Activated CD8-positive, alpha-beta T cell treated with anti-CD3 and anti-CD28 coated beads, Interleukin-2, amount 10 ng/mL, durations not matched to agents 7 days and 5 days (primary cell): ENCODE results near the gene TSPOAP1. TPM values are rescaled to one million over a fixed set of nuclear protein-coding genes. Genes with fewer than 3 reads are reported as not detected.
A peak's percentile ranks its signal among the peaks of the same experiment; 100 is the strongest.
"Not testable (repeated sequence)": the region's sequence is repeated elsewhere in the genome, so short reads cannot be mapped to it uniquely, and the experiment has no call there.

ENCODE experiments used
- ATAC-seq: fragments of 150-1000 bp; cut with Tn5 transposase; one replicate; pipeline ENCODE4 v1.10.0; 2021; ENCODE audit warnings: moderate library complexity
- CTCF ChIA-PET: fragments of 350-600 bp; sonication (Branson Sonifier 250); formaldehyde crosslinking; loops from one replicate; lab custom pipeline; 2021; ENCODE audit warnings: antibody characterized with exemption; lab: Charles Lee
- POLR2A ChIA-PET: fragments of 350-600 bp; sonication (Branson Sonifier 250); formaldehyde crosslinking; loops from one replicate; lab custom pipeline; 2021; ENCODE audit warnings: antibody characterized with exemption; lab: Charles Lee
- DNase-seq: peaks from one replicate; pipeline ENCODE4 v3.0.0-alpha.2; 2020
- H3K27ac Mint-ChIP-seq: one replicate; pipeline ENCODE4 v1.8.0; 2021; ENCODE audit warnings: mild to moderate bottlenecking, mixed read lengths
- H3K27me3 Mint-ChIP-seq: one replicate; pipeline ENCODE4 v1.8.0; 2021; ENCODE audit warnings: low read depth, mixed read lengths
- H3K36me3 Mint-ChIP-seq: one replicate; pipeline ENCODE4 v1.8.0; 2021; ENCODE audit warnings: low read depth, mixed read lengths
- H3K4me1 Mint-ChIP-seq: one replicate; pipeline ENCODE4 v1.8.0; 2021; ENCODE audit warnings: low read depth, mixed read lengths
- H3K4me3 Mint-ChIP-seq: one replicate; pipeline ENCODE4 v1.8.0; 2021; ENCODE audit warnings: mild to moderate bottlenecking, mixed read lengths
- H3K9me3 Mint-ChIP-seq: one replicate; pipeline ENCODE4 v1.8.0; 2022; ENCODE audit warnings: mixed read lengths; ENCODE audit not compliant: insufficient read depth
- total RNA-seq, 2 experiments: library from RNA; stranded (reverse); gene quantifications; one replicate each; pipeline ENCODE4 v1.2.3, GENCODE V29; 2021

TSPOAP1 gene
- total RNA-seq, 2 experiments from 2014 or later = 45.8 to 51.5 TPM

DNA sequence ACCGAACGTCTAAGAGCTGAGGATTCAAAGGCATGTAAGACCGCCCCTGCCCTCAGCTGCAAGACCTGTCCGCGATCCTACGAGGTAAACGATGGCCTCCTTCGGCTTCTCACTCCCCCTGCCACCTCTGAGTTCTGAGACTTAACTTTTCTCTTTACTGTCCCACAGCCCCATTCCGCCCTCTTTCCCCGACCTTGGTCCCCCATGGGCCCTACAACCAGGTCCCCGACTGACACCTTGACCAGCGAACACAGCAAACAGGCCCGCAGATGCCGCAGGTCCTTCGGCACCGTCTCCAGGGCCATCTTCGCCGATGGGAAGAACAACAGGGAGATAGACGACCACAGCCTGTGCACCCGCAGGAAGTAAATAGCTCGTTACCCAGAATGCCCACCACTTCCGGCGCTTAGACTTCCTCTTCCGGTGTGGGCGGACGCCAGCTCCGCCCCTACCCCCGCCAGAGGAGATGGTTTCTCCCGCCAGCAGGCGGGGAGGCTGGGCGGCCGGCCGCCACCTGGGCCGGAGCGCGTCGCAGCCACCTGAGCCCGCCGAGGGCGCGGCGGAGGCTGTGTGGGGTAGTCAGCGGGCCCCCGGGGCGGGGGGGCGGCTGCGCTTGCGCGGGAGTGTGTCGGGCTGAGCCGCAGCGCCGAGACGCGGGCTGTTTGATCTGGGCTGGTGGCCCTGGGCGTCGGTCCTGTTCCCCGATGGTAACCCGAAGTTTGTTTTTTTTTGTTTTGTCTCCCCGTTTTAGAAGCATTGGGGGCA lies 23.4 kb upstream of the TSPOAP1 start, which contains the start of gene SUPT4H1:
TSS of gene SUPT4H1 (minus strand) at position 371 of the 765 bp plus-strand sequence. CDS start at position 305, 66 bp downstream.
- Mint-ChIP-seq H3K27ac (peak within 1 kb of the TSS; percentile 97), H3K4me3 (peak within 1 kb of the TSS; percentile 100), H3K27me3 (no peaks in the 10 kb centered on the region), H3K4me1 (peaks cover 52% of the 10 kb centered on the region), H3K36me3 (peaks cover 64% of the 10 kb centered on the region), H3K9me3 (no peaks in the 10 kb centered on the region)
- ATAC-seq (peak; percentile 91), DNase-seq (peak; percentile 94)
- ChIA-PET POLR2A (interaction anchor here (0.6 to 9.0 kb wide), 20 partner anchors 9 to 345 kb away, joined by 3 to 832 read pairs (median 4); partner anchors contain the start of genes RNF43, SRSF1 and TSPOAP1), CTCF (interaction anchor here (0.7 to 9.0 kb wide), 18 partner anchors 7 to 653 kb away, joined by 3 to 110 read pairs (median 4); partner anchors contain the start of genes HSF5, RNF43 and TSPOAP1)

DNA sequence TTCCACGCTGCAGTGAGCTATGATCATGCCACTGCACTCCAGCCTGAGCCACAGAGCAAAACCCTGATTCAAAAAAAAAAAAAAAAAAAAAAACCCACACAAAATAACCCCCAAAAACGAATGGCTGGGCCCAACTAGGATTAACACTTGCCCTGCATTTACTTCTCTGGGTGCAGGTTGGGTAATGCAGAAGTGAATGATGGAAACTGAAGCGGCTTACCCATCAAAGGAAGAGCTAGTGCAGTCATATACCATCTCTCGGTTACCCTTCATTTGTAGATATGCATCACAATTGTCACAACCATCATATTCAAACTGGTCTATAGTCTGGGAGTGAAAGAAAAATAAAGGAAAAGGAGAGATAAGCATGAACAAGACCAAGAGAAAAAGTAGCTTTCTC lies 22.6 kb upstream of the TSPOAP1 start:
- POLR2A ChIA-PET = interaction anchor here (0.8 to 9.0 kb wide), 13 partner anchors 9 to 344 kb away, joined by 3 to 832 read pairs (median 3); partner anchors contain the start of genes RNF43, SRSF1 and TSPOAP1
- no peak for DNase-seq
- Mint-ChIP-seq H3K27ac (peak overlapping the region; percentile 97), H3K27me3 (no peaks in the 10 kb centered on the region), H3K36me3 (peaks cover 72% of the 10 kb centered on the region), H3K4me3 (peak overlapping the region; percentile 100), H3K9me3 (no peaks in the 10 kb centered on the region), H3K4me1 (peaks cover 60% of the 10 kb centered on the region)
- CTCF ChIA-PET = interaction anchor here (0.7 to 9.0 kb wide), 14 partner anchors 12 to 151 kb away, joined by 3 to 110 read pairs (median 4); partner anchors contain the start of genes RNF43 and TSPOAP1
- no peak for ATAC-seq

DNA sequence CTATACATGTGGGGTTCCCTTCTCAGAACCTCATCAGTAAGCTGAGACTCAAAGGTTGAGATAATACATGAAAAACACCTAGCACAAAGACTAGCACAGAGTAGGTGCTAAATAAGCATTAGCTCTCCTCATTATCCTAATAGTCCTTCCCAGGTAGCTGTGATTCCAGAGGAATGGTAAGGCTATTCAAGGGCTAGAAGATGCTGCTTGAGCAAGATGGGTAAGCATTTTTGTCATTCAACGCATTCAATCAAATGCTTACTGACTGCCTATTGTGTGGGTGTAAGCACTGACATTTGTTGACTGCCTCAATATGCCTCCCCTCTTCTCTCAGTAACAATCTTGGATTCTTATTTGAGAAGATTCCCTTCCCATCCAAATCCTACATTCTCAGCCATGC lies 19.4 kb upstream of the TSPOAP1 start:
- H3K27me3 Mint-ChIP-seq = no peaks in the 10 kb centered on the region
- H3K9me3 Mint-ChIP-seq = no peaks in the 10 kb centered on the region
- POLR2A ChIA-PET = interaction anchor here (0.8 to 18.3 kb wide), 3 partner anchors 22 to 140 kb away, joined by 3 to 2649 read pairs (median 3); partner anchors contain the start of genes HSF5 and TSPOAP1
- CTCF ChIA-PET = interaction anchor here (1.9 to 13.4 kb wide), 4 partner anchors 14 to 69 kb away, joined by 12 to 235 read pairs (median 110); partner anchors contain the start of genes RNF43 and TSPOAP1
- DNase-seq = no peak
- no peak for ATAC-seq
- no peak overlapping the region for H3K4me3 Mint-ChIP-seq
- H3K36me3 Mint-ChIP-seq = peaks cover 88% of the 10 kb centered on the region
- H3K4me1 Mint-ChIP-seq = peaks cover 82% of the 10 kb centered on the region
- H3K27ac Mint-ChIP-seq = no peak overlapping the region

DNA sequence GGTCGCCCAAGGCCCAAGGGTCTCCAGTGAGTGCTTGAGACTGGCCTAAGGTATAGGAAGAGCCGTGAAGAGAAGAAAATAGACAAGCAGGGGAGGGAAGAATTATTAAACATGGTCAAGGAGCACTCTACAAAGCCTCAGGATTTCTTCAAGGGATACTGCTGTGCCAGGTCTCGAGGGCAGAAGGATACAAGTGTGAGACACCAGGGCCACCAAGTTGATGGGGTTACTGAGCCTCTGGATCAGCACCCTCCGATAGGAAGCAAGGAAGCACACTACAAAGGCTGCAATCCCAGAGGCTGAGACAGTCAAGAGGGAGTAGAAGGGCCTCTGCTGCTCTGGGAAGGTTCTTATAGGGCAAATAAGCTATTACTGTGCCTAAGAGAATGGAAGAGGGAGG lies 16.9 kb upstream of the TSPOAP1 start:
- no peak for DNase-seq
- peaks cover 92% of the 10 kb centered on the region for H3K36me3 Mint-ChIP-seq
- CTCF ChIA-PET = interaction anchor here (0.6 to 13.4 kb wide), 13 partner anchors 7 to 98 kb away, joined by 3 to 235 read pairs (median 11); partner anchors contain the start of genes RNF43, SUPT4H1 and TSPOAP1

DNA sequence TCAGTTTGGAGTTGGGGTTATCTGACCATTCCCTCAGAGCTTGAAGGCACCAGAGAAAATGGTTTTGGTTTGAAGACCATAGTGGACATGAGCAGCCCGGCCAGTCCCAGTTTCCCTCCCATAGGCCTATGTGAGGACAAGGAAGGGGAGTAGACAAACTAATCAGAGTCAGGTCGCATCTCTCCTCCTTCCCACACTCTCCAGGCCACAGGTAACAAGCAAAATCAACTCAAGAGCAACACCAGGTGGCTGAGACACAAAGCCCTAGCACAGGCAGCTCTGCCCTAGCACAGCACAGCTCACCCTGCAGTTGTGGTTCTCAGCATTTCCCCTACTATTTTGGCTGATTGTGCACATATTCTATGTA lies 16.2 kb upstream of the TSPOAP1 start:
- H3K27me3 Mint-ChIP-seq = no peaks in the 10 kb centered on the region
- DNase-seq (peak; percentile 84), ATAC-seq (peak; percentile 72)
- no peaks in the 10 kb centered on the region for H3K9me3 Mint-ChIP-seq
- H3K4me3 Mint-ChIP-seq = peak overlapping the region; percentile 99
- H3K27ac Mint-ChIP-seq = peak overlapping the region; percentile 92
- peaks cover 87% of the 10 kb centered on the region for H3K4me1 Mint-ChIP-seq
- ChIA-PET CTCF (interaction anchor here (0.6 to 13.4 kb wide), 22 partner anchors 8 to 143 kb away, joined by 3 to 235 read pairs (median 4); partner anchors contain the start of genes HSF5, RNF43, SUPT4H1 and TSPOAP1), POLR2A (interaction anchor here (0.7 to 18.3 kb wide), 16 partner anchors 8 to 287 kb away, joined by 3 to 2649 read pairs (median 4); partner anchors contain the start of genes HSF5, RNF43, SUPT4H1 and TSPOAP1)
- H3K36me3 Mint-ChIP-seq = peaks cover 97% of the 10 kb centered on the region

More for the DNA sequence above, 16.9 kb upstream of the TSPOAP1 start:
- Mint-ChIP-seq H3K27me3 (no peaks in the 10 kb centered on the region), H3K27ac (peak overlapping the region; percentile 92), H3K4me1 (peaks cover 82% of the 10 kb centered on the region), H3K4me3 (peak overlapping the region; percentile 99), H3K9me3 (no peaks in the 10 kb centered on the region)
- ATAC-seq = no peak
- POLR2A ChIA-PET = interaction anchor here (0.8 to 18.3 kb wide), 8 partner anchors 7 to 143 kb away, joined by 3 to 2649 read pairs (median 4); partner anchors contain the start of genes HSF5, SUPT4H1 and TSPOAP1

DNA sequence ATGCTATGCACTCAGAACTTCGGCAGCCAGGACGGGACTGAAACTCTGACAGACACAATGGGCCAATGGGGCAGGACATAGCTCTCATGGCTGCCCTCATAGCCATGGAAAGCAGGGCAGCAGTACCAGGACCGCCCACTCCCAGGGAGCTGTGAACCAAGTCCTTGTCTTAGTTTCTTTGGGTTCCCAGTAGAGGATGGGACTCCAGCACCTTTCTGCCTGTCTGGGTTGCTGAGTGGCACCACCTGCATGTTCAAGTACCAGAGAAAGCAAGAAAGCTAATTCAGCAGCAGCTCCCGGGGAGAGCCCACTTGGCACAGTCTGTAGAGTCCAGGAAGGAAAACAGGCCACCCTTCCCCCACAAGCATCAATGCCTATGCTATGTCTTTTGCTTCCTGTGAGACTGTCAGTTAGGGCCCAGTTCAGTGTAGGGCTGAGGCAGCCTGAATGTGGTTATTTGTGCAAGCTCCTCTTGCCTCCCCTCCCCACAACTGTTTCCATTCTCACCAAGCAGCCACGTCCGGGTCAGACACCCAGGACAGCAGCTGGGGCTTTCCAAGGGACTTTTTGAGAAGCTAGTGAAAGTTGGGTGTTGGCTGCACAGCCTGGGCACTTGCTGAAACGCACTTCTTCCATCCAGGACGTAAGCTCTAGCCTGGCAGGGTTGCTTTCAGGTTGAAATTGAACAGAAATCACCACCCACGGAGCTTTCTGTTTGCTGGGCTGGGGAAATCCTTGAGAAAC lies 15.6 kb upstream of the TSPOAP1 start:
- peaks cover 97% of the 10 kb centered on the region for H3K36me3 Mint-ChIP-seq
- H3K4me1 Mint-ChIP-seq = peaks cover 82% of the 10 kb centered on the region
- no peaks in the 10 kb centered on the region for H3K9me3 Mint-ChIP-seq
- DNase-seq (peak; percentile 91), ATAC-seq (peak; percentile 76)
- ChIA-PET POLR2A (interaction anchor here (0.7 to 18.3 kb wide), 20 partner anchors 9 to 337 kb away, joined by 3 to 2649 read pairs (median 3); partner anchors contain the start of genes HSF5, RNF43, SRSF1 and SUPT4H1), CTCF (interaction anchor here (0.8 to 13.4 kb wide), 21 partner anchors 9 to 144 kb away, joined by 3 to 235 read pairs (median 5); partner anchors contain the start of genes HSF5, RNF43, SUPT4H1 and TSPOAP1)
- peak overlapping the region; percentile 92 for H3K27ac Mint-ChIP-seq
- H3K27me3 Mint-ChIP-seq = no peaks in the 10 kb centered on the region
- H3K4me3 Mint-ChIP-seq = peak overlapping the region; percentile 99

DNA sequence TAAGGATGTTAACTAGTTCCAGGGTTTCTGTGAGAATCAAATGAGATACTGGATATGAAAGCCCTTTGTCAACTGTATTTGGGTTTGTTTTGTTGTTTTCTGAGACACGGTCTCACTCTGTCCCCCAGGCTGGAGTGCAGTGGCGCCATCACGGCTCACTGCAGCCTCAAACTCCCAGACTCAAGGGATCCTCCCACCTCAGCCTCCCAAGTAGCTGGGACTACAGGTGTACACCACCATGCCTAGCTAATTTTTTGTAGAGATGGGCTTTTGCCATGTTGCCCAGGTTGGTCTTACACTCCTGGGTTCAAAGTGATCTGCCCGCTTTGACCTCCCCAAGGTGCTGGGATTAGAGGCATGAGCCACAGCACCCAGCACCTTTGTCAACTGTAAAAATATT lies 14.5 kb upstream of the TSPOAP1 start:
- peaks cover 96% of the 10 kb centered on the region for H3K36me3 Mint-ChIP-seq
- CTCF ChIA-PET = interaction anchor here (2.4 to 13.4 kb wide), 5 partner anchors 9 to 39 kb away, joined by 15 to 235 read pairs (median 101); partner anchors contain the start of genes SUPT4H1 and TSPOAP1
- H3K4me1 Mint-ChIP-seq = peaks cover 74% of the 10 kb centered on the region

DNA sequence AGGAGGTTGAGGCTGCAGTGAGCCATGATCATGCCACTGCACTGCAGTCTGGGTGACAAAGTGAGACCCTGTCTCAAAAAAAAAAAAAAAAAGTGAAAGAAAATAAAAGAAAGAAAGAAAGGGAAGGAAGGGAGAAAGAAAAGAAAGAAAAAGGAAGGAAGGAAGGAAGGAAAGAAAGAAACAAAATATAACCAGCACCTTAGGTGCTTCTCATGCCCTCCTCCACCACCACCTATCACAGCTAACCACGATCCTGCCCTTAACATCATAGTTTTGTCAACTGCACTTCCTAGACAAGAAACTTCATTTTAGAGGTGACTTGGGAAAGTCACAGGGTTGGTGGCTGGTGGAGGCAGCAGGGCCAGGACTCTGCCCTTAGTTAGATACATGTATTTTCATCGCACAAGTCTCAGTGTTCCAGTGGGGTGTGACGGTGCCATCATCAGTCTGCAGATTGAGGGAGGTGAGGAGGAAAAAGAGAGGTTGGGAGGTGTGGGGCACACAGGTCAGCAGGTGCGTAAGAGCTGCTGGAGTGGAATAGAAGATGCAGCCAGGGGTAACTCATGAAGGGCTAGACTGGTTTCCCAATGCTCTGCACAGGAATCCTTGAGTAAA lies 13.4 kb upstream of the TSPOAP1 start:
- H3K27ac Mint-ChIP-seq = peak overlapping the region; percentile 92
- H3K27me3 Mint-ChIP-seq = no peaks in the 10 kb centered on the region
- H3K4me1 Mint-ChIP-seq = peaks cover 65% of the 10 kb centered on the region
- POLR2A ChIA-PET = interaction anchor here (15.6 to 18.3 kb wide), 2 partner anchors 11 to 16 kb away, joined by 832 to 2649 read pairs; partner anchors contain the start of genes SUPT4H1 and TSPOAP1
- H3K9me3 Mint-ChIP-seq = no peaks in the 10 kb centered on the region
- peaks cover 94% of the 10 kb centered on the region for H3K36me3 Mint-ChIP-seq
- DNase-seq (no peak), ATAC-seq (no peak)
- CTCF ChIA-PET = interaction anchor here (0.7 to 13.4 kb wide), 4 partner anchors 8 to 26 kb away, joined by 4 to 235 read pairs (median 133); partner anchors contain the start of gene SUPT4H1
- H3K4me3 Mint-ChIP-seq = peak overlapping the region; percentile 99

More for the DNA sequence above, 14.5 kb upstream of the TSPOAP1 start:
- Mint-ChIP-seq H3K27me3 (no peaks in the 10 kb centered on the region), H3K9me3 (no peaks in the 10 kb centered on the region), H3K4me3 (peak overlapping the region; percentile 99), H3K27ac (peak overlapping the region; percentile 92)
- POLR2A ChIA-PET = interaction anchor here (1.2 to 18.3 kb wide), 5 partner anchors 10 to 289 kb away, joined by 3 to 2649 read pairs (median 14); partner anchors contain the start of genes RNF43, SUPT4H1 and TSPOAP1
- no peak for DNase-seq
- ATAC-seq = no peak

DNA sequence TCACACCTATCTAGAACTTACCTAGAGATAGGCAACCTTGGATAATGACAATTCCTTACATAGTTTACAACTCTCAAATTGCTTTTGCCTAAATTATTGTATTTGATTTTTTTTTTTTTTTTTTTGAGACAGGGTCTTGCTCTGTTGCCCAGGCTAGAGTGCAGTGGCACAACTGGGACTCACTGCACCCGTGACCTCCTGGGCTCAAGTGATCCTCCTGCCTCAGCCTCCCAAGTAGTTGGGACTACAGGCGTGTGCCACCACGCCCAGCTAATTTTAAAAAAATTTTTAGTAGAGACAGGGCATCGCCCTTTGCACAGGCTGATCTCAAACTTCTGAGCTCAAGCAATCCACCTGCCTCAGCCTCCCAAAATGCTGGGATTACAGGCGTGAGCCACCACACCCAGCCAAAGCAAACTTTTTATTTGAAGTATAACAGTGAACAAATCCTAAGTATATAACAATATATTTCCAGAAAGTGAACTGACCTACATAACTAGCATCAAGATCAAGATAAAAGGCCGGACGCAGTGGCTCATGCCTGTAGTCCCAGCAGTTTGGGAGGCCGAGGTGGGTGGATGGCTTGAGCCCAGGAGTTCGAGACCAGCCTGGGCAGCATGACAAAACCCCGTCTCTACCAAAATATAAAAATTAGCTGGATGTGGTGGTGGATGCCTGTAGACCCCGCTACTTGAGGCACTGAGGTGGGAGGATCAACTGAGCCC lies 12.7 kb upstream of the TSPOAP1 start:
- CTCF ChIA-PET = interaction anchor here (0.9 to 13.4 kb wide), 5 partner anchors 7 to 76 kb away, joined by 3 to 235 read pairs (median 101); partner anchors contain the start of genes RNF43 and SUPT4H1
- DNase-seq, ATAC-seq, H3K27me3 Mint-ChIP-seq, H3K9me3 Mint-ChIP-seq: not testable (repeated sequence)
- POLR2A ChIA-PET = interaction anchor here (15.6 to 18.3 kb wide), 2 partner anchors 11 to 15 kb away, joined by 832 to 2649 read pairs; partner anchors contain the start of genes SUPT4H1 and TSPOAP1
- H3K36me3 Mint-ChIP-seq = peaks cover 90% of the 10 kb centered on the region
- H3K4me1 Mint-ChIP-seq = peaks cover 65% of the 10 kb centered on the region
- H3K27ac Mint-ChIP-seq = peak overlapping the region; percentile 92
- peak overlapping the region; percentile 99 for H3K4me3 Mint-ChIP-seq
